NCI-H2196 (cell line): ENCODE data around the gene TRIM6.
"Not testable (repeated sequence)": the region's sequence is repeated elsewhere in the genome, so short reads cannot be mapped to it uniquely, and the experiment has no call there.

Experiments
- DNase-seq: peaks from one replicate; lab custom pipeline; 2025; ENCODE audit not compliant: unreplicated experiment; lab: John Stamatoyannopoulos, UW

TRIM6 gene

DNA sequence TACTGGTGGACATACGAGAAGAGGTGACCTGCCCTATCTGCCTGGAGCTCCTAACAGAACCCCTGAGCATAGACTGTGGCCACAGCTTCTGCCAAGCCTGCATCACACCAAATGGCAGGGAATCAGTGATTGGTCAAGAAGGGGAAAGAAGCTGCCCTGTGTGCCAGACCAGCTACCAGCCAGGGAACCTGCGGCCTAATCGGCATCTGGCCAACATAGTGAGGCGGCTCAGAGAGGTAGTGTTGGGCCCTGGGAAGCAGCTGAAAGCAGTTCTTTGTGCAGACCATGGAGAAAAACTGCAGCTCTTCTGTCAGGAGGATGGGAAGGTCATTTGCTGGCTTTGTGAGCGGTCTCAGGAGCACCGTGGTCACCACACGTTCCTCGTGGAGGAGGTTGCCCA is 6.9 kb downstream of the TRIM6 start:
- no peak for DNase-seq

DNA sequence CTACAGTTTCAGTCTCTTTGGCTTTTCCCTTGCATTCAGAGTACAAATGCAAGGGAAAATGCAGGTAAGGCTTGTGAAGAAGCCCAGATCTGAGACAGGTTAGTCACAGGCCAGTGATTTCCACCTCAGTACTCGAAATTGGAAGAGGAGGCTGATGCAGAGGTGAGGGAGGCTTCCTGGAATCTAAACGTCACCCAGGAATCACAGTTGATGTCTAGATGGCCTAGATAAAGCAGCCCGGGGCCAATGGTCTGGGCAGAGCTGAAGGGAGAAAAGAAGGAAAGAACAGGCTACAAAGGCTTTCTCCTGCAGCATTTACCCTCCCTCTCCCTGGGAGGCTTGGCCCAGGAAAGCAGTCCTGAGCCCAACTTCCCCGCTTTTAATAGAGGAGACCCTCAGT is 8.5 kb downstream of the TRIM6 start:
- no peak for DNase-seq

DNA sequence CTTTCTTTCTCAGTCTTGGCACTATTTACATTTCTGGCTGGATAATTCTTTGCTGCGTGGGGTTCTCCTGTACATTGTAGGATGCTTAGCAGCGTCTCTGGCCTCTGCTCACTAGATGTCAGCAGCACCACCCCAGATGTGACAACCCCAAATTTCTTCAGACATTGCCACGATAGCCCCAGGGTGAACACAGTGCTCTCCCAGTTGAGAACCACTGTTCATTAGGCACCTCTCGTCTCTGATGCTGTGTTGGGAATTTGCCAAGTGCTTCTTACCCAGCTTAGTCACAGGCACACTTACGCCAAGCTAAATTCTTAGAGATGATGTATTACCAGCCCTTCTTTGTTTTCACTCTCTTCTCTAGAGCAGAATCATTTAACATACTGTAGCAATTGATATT is 9.4 kb downstream of the TRIM6 start:
- no peak for DNase-seq

DNA sequence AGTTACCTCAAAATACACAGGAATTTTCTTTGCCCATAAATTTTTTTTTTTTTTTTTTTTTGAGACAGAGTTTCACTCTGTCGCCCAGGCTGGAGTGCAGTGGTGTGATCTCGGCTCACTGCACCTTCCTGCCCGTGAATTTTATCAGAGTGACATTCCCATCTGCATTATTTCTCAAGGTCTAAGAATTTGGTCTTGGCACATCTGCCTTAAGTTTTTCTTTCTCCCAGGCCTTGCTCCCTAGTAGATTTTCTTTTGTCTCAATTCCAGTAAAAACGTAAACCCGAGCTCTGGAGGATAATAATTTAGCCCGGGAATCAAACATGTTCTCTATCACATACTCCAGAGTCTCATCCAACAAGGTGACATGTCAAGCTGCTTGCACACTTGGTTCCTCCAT is 12.4 kb downstream of the TRIM6 start:
- no peak for DNase-seq

DNA sequence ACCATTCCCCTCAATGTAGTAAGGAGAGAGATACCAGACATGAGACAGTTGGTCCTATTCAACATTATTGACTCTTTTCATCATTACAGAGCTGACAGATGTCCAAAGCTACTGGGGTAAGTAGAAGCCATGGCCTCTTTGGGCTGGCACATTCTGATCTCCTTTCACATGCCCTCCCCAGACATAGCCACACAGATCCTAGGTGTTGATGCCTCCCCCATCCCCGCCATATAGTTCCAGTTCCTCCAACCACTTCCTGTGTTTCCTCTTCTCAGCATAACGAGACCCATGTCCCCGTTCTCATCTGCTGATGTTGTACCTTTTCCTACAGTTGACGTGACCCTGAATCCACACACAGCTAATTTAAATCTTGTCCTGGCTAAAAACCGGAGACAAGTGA is 14.0 kb downstream of the TRIM6 start:
- DNase-seq = no peak

DNA sequence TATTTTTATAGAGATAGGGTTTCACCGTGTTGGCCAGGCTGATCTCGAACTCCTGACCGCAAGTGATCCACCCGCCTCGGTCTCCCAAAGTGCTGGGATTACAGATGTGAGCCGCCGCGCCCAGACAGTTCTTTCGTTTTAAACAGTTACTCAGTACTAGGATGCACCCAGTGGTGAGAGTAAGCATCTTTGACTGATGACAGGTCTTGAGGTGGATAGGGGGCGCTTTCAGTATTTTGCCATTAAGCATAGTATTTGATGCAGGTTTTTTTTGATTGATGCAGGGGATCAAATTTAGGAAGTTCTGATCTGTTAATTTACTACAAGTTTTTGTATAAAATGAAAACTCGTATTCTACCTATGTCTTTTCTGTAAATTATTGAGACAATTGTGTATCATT is 15.2 kb downstream of the TRIM6 start:
- no peak for DNase-seq

DNA sequence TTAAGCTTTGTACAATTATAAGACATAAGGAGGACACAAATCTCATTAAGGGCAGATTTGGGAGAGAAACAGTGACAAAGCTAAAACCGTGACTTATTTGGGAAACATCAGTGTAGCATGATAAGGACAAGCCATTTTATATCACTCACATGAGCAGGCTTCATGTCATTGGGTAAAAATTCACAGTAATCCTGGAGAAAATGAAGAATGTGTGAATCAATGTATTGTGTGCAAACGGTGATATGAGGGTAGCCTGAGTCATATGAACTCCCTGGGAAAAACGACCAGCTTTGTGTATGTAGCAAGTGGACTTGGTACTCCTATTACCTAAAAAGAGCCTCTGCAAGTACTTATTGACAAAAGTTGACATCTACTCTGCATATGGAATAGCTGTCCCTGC is 22.4 kb downstream of the TRIM6 start:
- no peak for DNase-seq

DNA sequence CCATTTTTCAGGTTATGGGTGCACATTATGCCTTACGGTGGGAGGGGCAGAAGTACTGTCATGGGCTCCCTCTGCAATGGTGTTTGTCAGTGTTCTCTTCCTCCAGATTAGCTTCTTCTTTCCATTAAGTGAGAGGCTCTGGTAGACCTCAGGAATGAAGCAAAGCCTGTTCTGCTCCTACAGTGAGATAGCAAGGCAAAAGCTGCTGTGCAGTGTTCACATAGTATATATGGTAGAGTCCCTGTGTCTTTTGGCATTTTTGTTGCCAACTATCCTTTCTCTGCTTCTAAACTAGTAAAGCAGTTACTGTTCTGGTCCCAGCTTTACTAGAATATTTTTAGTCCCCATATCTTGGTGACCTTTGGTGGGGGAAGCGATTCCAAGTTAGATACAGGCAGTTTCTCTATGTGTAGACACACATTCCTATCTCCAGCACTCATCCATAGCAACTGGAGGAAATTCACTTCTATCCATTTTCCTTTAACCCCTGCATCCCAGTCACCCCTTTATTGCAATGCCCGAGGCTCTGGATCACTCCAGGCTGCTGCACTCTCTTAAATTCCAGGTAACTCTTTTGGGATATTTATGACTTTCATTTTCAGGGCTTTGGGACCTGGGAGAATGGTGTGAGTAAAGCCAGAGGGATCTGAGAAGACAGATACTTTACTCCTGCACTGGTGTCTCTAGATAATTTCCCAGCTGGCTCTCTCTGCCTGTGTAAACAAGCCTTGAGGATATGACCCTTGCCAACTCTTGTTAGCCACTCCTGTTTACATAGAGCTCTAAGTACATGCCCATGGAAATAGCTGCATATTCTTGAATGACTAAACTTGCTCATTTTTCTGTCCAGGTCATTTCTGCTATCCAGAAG is 24.4 kb downstream of the TRIM6 start:
- no peak for DNase-seq

DNA sequence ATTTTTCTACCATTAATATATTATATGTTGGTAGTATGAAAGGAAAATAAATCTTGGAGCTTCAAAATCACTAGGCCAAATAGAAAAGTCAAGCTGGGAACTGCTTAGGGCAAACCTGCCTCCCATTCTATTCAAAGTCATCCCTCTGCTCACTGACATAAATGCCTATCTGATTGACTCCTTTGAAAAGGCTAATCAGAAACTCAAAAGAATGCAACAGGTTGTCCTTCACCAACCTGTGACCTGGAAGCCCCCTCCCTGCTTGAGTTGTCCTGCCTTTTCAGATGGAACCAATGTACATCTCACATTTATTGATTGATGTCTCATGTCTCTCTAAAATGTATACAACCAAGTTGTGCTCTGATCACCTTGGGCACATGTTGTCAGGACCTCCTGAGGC is 25.1 kb downstream of the TRIM6 start:
- no peak for DNase-seq

DNA sequence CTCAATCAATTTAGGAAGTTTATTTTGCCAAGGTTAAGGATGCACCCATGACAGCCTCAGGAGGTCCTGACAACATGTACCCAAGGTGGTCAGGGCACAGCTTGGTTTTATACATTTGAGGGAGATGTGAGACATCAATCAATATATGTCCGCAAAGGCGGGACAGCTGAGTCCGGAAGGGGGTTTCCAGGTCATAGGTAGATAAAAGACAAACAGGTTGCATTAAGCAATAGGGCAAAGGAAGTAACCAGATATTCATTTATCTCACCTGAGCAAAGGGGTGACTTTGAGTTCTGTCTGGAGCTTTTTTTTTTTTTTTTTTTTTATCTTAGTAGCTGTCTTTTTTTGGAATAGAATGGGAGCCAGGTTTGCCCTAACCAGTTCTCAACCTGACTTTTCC is 26.4 kb downstream of the TRIM6 start:
- no peak for DNase-seq

DNA sequence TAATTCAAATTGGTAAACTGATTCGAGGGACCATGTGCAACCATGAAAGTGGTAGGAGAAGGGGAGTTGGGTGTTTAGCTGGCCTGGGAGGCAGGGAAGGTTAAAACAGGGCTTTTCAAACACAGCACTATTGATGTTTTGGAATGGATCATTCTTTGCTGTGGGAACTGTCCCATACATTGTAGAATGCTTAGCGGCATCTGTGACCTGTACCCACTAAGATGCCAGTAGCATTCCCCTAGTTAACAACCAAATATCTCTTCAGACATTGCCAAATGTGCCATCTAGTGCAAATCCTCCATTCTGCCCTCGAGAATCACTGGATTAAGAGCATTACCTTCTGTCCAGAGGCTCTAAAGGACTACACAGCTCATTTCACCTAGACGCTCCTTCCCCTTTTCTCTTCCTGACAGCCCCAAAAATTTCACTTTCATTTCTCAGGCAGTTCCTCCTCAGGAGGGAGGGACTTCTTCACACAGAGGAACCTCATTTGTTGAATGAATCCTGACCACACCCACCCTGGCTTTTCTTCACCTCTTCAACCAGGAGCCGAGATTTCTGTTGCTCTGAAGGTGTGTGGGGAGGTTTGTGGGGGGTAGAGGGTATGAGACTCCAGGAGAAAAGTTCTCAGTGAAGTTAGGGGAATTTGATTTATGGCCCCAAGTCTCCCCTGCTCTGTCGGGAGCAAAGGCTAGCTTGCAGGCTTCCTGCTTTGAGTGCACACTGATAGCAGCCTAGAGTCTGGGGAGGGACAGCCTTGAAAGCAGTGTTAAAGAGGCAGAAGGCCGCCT is 28.2 kb downstream of the TRIM6 start, which contains the start of gene TRIM34:
Gene TRIM34, plus strand, starts transcription at position 513 of the 791 bp plus-strand sequence. CDS start 7,331 bp downstream, outside the sequence.
- no peak for DNase-seq

DNA sequence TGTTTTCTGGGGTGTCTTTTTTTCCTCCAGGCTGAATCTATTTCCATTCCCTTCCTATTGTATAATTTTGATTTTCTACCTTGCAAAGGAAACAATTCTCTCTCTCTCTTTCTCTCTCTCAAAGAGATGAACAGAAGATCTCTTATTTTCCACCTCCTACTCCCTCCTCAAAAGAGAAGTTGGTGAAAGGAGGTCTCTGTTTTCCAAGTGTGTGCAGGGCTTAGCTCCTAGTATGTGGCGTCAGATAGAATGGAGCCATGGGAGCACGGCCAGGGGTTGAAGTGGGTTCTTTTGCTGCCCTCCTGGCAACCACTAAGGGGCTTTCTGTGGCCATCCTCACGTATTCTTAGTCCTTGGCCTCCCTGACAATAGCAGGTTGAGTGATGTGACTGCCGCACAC is 28.8 kb downstream of the TRIM6 start:
- DNase-seq = no peak

DNA sequence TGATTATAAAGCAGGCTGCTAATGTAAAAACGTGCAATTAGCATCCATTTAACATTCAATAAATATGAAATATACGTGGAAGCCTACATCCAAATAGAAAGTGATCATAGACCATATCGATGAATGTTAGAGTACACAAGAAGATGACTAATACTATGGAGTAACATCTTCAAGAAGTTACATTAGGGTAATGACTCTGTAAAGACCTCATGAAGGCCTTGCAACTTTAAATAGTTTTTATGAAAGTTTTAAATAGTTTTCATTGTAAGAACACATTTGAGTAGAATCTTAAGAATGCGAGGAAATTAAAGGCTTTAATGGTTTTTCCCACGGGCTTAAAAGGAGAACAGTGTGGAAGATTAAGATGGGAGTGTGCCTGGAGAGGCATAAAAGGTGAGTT is 29.8 kb downstream of the TRIM6 start:
- DNase-seq = no peak

DNA sequence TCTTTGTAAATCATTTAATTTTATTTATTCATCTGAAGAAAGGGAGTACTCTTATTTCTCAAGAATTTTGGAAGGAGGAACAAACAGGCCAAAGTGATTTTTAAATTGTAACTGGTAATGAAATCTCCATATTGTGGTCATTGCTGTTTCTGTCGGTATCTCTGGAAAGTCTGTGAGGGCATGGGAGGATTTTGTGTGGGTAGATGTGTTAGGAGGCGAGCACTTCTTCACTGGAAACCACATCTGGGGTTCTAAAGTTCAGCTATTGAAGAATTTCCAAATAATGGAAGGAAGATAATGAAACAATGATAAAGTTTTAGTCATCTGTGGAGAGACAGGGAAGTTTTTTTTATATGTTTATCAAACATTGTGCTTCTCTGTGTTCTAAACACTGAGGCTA is 35.0 kb downstream of the TRIM6 start:
- no peak for DNase-seq

DNA sequence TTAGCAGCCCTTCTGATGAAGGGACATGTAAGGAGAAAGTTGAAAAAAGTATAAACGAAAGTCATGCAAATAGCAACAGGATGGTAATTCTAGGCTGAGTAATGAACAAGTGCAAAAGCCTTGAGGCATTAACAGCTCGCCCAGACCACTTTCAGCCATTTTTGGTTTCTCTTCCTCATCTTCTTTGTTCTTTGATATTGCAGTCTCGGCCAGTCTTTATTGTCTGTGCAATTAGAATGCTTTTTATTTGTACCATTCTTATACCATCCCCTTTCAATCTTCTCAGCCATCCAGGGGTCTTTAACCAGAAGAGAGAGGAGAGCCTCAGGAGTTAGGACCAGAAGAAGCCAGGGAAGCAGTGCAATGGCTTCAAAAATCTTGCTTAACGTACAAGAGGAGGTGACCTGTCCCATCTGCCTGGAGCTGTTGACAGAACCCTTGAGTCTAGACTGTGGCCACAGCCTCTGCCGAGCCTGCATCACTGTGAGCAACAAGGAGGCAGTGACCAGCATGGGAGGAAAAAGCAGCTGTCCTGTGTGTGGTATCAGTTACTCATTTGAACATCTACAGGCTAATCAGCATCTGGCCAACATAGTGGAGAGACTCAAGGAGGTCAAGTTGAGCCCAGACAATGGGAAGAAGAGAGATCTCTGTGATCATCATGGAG is 35.7 kb downstream of the TRIM6 start:
- DNase-seq = no peak

DNA sequence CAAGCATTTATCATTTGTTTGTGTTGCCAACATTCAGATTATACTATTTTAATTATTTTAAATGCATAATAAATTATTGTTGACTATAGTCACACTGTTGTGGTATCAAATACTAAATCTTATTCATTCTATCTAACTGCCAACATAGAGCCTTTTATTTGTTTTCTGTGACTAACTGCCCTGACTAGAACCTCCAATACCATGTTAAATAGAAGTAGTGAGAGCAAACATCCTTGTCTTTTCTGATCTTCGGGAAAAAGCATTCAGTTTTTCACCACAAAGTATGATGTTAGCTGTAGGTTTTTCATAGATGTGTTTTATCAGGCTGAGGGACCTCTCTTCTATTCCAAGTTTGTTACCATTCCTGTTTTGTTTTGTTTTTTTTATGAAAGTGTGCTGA is 43.5 kb downstream of the TRIM6 start:
- DNase-seq = no peak

DNA sequence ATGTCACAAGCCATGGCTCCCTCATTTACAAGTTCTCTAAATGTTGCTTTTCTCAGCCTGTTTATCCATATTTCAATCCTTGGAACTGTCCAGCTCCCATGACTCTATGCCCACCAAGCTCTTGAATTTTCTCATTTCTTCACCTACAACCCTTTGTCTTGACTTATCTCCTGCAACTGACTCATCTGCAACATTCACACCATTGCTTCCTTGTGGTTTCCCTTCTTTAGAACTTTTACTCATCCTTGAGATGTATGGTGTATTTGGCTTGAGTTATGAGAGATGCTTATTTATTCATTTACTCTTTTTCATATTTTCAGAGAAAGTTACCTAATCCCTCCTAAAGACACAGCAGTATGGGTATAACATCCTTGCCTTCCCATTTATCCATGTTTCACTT is 47.1 kb downstream of the TRIM6 start:
- DNase-seq = no peak

DNA sequence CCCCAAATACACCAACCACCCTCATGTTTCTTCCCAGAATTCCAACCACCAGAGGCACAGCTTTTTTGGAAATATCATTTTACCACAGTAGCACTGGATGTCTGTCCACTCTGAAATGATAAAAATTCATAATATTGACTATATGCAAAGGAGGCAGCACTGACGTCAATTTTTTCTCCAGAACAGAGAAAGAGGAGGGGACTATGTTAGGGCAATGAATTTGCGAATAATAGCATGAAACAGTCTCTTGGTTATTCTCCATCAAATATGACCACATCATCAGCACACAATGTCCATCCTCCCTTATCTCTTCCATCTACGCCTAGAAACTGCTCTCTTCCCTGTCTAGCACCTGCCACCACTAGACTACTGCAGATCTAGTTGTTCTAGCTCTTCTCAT is 49.7 kb downstream of the TRIM6 start:
- DNase-seq = no peak

DNA sequence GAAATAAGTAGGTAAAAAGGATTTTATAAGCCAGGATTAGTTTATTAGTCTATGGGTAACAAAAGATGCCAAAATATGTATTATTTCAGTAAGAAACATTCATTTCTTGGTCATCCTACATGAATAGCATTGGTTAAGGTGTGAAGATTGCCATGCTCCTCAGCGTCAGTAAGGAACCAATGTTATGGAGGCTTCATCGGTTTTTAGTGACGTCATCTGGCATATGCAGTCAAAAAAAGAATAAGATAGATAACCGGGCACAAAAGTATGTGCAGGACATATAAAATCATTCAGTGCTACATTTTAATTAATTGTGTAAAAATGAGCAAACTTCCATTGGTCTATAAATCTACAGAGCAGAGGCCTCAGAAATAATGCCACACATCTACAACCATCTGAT is 59.0 kb downstream of the TRIM6 start:
- DNase-seq = no peak

DNA sequence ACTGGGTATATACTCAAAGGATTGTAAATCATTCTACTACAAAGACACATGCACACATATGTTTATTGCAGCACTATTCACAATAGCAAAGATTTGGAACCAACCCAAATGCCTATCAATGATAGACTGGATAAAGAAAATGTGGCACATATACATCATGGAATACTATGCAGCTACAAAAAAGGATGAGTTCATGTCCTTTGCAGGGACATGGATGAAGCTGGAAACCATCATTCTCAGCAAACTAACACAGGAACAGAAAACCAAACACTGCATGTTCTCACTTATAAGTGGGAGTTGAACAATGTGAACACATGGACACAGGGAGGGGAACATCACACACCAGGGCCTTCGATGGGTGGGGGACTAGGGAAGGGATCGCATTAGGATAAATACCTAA is 60.5 kb downstream of the TRIM6 start:
- DNase-seq = not testable (repeated sequence)

DNA sequence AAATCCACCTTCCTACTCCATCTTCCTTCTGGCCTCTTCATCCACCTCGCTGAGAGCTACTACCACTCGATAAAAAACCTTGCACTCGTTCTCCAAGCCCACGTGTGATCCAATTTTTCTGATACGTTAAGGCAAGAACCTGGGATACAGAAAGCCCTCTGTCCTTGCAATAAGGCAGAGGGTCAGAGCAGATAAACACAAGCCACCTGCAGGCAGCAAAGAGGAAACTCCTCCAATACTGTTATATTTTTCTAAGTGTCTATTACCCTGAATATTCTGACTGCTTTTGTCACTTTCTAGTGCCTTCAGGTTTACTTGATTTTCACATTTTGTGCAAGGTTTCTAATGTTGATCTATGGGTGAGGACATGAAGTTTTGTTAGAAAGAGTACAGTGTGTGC is 61.9 kb downstream of the TRIM6 start:
- DNase-seq = no peak
